ENCODE data around the gene TMEM161B.
"Not testable (repeated sequence)": the region's sequence is repeated elsewhere in the genome, so short reads cannot be mapped to it uniquely, and the experiment has no call there.

TMEM161B gene

GRCh38 chr5:88250010-88250409, 18.6 kb downstream of the TMEM161B start:
- TF ChIP-seq, protein P1, sequence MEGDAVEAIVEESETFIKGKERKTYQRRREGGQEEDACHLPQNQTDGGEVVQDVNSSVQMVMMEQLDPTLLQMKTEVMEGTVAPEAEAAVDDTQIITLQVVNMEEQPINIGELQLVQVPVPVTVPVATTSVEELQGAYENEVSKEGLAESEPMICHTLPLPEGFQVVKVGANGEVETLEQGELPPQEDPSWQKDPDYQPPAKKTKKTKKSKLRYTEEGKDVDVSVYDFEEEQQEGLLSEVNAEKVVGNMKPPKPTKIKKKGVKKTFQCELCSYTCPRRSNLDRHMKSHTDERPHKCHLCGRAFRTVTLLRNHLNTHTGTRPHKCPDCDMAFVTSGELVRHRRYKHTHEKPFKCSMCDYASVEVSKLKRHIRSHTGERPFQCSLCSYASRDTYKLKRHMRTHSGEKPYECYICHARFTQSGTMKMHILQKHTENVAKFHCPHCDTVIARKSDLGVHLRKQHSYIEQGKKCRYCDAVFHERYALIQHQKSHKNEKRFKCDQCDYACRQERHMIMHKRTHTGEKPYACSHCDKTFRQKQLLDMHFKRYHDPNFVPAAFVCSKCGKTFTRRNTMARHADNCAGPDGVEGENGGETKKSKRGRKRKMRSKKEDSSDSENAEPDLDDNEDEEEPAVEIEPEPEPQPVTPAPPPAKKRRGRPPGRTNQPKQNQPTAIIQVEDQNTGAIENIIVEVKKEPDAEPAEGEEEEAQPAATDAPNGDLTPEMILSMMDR (conservative IDR thresholded peaks at IDR 0.05; ENCODE audit: low read depth, low read length): no peak
- no peak overlapping the region for H3K4me3 ChIP-seq (ENCODE audit: low read length)
- no peak for DNase-seq (ENCODE audit: low read depth)

DNA sequence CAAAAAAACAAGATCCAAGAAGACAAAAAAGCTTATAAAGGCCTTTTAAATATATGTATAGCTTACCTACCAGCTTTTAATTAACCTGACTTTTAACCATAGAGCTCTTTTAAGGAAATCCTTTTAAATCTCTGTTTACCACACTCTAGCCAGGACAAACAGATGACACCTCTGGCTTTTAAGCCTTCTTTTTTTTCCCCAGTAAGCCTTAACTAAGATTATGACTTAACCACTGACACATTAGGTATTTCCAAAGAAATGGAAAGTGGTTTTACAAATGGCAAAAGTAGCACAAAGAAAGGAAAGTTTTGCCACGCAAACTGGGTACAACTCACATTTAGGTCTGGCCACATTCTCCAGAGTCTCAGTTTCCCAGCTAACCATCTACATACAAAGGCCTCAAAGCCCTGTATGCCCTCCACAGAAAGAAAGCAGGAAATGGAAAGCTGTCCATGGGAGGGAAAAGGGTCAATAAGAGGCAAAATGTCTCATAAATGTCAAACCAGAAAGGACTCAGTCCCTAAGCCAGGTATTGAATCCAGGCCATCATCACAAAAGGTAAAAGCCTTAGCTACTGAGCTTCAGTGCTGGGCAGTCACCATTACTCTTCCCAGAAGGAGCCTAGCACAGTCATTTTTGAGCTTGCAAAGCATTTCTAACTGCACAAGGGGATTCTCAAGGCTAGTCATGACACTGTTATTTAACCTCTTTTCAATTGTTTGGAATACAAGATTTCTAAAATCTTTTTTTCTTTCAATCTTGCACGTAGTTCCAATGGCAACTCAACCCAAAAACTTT, 19.7 kb downstream of the TMEM161B start:
- TF ChIP-seq, protein P1 (conservative IDR thresholded peaks at IDR 0.05; ENCODE audit: low read depth, low read length): no peak
- H3K4me3 ChIP-seq (ENCODE audit: low read length): no peak overlapping the region
- no peak for DNase-seq (ENCODE audit: low read depth)

- H3K4me3 ChIP-seq (ENCODE audit: low read length): no peak overlapping the region
- no peak for DNase-seq (ENCODE audit: low read depth)
- TF ChIP-seq, protein P1 (conservative IDR thresholded peaks at IDR 0.05; ENCODE audit: low read depth, low read length): no peak
Measured at GRCh38 chr5:88248094-88248493, 20.6 kb downstream of the TMEM161B start.

DNA sequence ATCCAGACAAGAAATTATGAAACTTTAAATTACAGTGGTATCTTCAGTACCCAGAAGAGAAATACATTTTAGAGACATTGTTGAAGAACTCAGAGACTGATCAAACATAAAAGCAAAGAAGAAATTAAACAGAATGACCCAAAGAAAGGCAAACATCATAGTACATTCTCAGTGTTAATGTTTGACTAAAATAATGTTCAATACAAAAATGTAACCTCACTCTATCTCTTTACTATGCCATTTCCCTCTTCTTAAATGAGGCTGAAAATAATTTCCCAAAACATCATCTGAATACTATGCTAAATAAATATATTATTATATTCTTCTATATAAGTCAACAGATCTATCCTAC, 22.8 kb downstream of the TMEM161B start:
- TF ChIP-seq, protein P1 (conservative IDR thresholded peaks at IDR 0.05; ENCODE audit: low read depth, low read length): no peak
- H3K4me3 ChIP-seq (ENCODE audit: low read length): no peak overlapping the region
- no peak for DNase-seq (ENCODE audit: low read depth)

DNA sequence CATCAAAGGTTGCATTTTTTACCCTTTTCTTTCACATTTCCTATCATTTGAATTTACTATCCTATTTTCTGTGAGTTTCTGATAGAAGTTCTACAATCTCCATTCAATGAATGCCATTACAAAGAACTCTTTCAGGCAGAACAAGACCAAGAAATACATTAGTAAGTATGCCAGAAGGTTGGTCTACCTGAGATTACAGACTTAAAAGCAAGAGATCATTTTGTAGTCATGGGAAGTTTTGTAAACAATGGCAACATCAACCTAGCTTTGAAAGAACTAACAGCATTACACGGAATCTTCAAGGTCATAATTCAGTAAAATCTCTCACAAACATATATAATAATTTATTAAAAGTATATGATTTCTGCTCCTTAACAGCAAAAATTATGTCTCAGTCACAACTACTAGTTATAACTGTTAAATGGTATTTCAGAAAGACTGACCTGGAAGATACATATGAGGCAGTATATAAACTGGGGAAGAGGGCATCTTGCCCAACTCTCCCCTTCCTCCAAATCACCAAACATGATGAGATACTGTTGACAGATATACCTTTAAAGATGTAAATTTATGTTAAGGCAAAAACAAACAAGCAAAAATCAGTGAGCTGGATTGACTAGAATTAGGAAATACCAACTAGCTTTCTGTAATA, 23.3 kb downstream of the TMEM161B start:
- no peak for DNase-seq (ENCODE audit: low read depth)
- TF ChIP-seq, protein P1 (conservative IDR thresholded peaks at IDR 0.05; ENCODE audit: low read depth, low read length): no peak
- H3K4me3 ChIP-seq (ENCODE audit: low read length): no peak overlapping the region

DNA sequence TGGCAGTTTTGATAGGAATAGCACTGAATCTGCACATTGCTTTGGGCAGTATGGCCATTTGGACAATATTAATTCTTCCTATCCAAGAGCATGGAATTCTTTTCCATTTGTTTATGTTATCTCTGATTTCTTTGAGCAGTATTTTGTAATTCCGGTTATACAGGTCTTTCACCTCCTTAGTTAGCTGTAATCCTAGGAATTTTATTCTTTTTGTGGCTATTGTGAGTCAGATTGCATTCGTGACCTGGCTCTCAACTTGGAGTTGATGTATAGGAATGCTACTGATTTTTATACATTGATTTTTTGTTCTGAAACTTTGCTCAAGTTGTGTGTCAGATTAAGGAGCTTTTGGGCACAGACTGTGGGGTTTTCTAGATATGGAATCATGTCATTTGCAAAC, 24.0 kb downstream of the TMEM161B start:
- TF ChIP-seq, protein P1 (conservative IDR thresholded peaks at IDR 0.05; ENCODE audit: low read depth, low read length): no peak
- no peak overlapping the region for H3K4me3 ChIP-seq (ENCODE audit: low read length)
- DNase-seq (ENCODE audit: low read depth): no peak

GRCh38 chr5:88243493-88243892, 25.2 kb downstream of the TMEM161B start:
- H3K4me3 ChIP-seq (ENCODE audit: low read length); DNase-seq (ENCODE audit: low read depth): not testable (repeated sequence)

All from retinal pigment epithelial cell (primary cell).